ENCODE data around the gene GNB1L.

GNB1L gene

DNA sequence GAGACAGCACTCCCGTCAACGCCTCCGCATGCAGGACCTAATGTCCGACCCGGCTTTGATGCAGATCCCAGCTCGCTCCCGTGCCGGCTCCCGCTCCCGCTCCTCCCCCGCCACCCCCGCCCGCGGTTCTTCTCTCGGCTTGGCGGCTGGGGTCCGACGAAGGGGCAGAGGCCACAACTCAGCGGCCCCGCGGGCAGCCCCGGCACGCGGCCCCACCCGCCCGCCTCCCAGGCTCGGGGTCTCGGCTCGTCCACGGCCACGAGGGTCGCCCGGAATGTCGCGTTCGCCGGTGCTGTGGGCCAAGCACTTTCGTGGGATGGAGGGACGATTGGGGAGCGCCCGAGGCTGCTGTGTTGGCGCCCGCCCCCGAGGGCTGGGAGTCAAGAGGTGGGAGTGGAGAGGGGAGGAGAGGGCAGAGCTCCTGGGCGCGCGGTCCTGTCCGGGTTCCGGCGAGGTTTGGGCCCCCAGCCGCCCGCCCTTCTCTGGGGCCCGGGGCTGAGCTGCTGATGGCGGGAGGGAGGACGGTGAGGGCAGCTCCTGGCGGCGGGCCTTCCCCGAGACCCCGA is 99.4 kb downstream of the GNB1L start:
- no peak for DNase-seq (ENCODE audit: extremely low read depth in 1 of 2, low read depth in 1 of 2)

DNA sequence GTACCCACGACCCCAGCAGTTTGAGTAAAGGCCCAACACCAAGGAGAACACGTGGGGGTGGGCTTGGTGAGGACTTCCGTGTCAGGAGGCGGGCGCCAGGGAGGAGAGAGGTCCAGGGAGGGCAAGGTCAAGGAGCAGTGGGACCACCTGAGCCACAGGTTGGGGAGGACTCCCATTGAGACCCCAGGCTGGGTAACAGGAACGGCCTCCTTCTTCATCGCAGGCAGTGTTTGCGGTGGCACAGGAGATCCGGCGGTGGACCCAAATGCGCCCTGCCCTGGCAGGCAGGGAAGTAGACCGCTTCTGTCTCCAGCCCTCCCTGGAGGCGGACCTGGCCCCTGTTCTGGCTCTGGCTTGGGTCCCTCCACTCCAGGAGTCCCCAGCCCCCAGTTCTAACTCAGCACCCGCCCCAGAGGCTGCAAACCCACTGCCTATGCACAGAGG is 100.0 kb downstream of the GNB1L start:
- no peak for DNase-seq (ENCODE audit: extremely low read depth in 1 of 2, low read depth in 1 of 2)

DNA sequence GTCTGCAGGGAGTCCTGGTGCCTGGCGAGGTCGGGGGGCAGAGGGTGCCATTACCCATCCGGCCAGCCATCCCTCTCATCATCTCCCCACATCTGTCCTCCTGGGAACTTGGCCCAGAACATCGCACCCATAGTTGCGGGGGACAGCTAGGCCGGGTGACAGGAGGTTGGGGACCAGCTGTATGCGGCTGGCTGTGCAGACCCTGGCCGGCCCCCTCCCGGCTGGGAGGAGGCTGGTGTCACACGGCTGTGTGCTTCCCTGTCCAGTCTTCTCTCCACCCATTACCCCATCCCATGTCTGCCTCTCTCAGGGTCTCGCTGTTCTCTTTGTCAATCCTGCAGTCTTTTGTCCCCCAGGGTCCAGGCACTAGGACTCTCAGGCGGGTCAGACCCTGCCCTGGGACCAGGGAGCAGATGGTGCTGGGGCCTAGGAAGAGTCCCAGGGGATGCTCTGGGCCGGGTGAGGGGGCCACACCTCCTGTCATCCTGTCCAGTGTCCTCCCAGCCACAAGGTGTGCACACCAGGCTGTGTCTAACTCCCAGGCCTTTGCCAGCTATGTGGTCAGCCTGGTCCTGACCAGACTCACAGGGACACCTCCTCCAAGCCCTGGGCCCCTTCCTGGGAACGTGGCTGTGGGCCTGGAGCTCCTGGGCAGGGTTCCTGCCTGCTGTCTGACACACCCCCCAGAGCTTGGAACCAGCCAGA is 100.5 kb downstream of the GNB1L start:
- no peak for DNase-seq (ENCODE audit: extremely low read depth in 1 of 2, low read depth in 1 of 2)

DNA sequence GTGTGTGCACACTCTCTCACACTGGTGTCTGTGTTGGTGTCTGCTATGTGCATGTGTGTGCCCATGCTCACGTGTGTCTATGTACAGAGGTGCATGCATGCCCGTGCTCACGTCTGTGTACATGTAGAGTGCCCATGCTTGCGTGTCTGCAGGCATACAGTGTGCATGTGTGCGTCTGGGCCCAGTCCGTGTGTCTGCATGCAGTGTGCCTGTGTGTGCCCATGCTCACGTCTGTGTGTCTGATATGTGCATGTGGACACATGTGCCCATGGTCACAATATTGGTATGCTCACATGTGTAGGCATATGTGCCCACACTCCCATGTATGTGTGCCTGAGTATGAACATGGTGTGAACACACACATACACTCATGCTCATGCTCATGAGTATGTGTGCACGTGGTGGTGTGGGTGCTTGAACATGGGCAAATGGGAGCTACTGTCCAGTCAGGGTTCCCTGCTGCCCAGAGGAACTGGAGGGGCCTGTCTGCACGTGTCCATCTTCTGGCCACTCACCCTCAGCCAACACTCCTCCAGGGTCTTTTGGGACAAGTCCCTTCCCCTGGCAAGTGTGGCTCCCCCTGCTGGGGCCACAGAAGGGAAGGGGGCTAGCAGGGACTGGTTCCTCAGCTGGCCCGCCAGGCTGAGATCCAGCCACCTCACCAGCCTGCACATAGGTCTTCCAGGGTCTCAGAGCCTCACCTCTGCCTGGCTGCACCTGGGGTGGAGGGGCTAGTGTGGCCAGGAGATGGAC is 101.4 kb downstream of the GNB1L start:
- DNase-seq (ENCODE audit: extremely low read depth in 1 of 2, low read depth in 1 of 2): no peak

DNA sequence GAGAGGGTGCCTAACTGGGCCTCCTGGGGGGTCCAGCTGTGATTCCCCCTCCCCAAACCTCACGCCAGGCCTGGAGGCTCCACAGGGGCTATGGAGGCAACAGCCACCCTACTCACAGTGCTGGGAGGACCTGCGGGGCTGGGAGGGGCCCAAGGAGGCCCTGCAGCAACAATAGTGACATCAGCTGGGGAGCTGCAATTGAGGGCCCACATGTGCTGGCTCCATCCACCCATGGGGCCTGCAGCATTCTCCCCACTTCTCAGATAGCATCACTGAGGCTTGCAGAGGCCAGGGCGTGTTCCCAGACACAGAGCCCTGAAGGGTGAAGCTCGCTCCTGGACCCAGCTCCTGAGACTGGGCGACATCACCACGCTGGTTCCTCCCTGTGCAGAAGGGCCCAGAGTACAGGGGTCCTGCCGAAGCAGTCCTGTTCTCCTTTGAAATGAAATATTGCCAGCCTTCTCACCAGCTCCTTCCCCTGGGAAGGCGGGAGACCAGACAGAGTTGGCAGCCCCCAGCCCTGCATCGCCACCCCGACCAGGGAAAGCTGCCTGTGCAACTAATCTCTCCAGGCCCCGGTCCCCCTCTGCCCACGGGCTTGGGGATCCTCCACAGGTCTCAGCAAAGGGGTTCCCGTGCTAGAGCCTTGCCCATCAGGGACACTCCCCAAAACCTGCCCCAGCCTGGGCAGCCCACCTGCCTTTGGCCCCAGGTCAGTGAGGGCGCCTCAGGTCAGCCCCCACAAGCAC is 103.0 kb downstream of the GNB1L start:
- DNase-seq (ENCODE audit: extremely low read depth in 1 of 2, low read depth in 1 of 2): no peak

DNA sequence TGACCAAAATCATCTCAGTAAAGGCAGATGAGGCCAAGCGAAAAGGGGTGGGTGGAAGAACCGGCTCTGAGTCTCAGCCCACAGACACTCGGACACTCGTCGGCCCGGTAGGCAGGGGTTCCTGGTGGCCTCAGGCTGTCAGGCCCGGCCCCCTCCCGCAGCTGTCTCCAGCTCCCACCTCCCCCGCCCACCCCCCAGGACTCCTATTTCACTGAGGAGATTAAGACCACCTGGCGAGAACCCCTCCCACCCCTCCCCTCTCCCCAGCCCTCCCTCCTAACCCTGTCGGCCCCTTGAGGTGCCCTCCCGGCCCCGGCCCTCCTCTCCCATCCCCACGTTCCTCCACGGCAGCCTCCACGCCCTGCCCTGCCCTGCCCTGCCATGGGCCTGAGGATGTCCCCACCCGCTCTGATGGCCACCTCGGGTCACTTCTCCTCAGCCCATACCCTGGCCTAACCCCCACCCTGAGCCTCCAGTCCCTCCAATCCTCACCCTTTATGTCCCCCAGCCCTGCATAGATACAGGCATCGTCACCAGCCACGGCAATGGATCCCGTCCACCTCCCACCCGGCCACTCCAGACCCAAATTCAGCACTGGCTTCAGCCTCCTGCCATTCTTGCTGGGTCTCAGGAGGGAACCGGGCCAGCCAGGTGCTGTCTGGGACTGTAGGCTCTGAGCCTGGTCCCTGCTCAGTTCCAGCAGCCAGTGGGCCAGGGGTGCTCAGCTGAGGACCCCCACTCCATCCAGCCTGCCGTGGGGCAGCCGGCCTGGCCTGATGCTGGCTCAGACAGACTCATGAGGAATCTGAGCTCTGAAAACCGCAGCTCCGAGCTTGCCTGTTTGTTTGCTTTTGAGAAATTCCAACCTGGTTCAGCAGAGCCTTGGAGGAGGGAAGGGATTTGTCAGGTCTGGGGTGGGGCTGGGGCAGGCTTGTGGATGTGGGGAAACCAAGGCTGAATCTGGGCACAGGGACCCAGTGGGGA is 103.9 kb downstream of the GNB1L start:
- no peak for DNase-seq (ENCODE audit: extremely low read depth in 1 of 2, low read depth in 1 of 2)

DNA sequence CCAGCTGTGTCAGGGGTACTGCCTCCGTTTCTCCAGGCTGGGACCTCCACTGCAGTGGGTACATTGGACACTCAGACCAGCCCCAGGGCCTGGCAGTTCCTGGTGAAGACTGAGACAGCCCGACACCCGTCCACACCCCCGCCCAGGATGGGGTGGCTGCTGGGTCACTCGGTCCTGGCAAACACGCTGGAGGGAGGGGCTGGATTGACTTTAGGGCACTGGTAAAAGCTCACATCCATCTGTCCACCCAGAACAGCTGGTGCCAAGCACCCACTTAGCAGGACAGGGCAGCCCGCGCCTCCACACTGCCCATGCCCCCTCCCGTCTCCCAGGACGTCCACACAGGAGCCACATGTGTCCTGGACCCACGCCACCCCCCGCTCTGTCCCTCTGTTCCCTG is 104.8 kb downstream of the GNB1L start:
- no peak for DNase-seq (ENCODE audit: extremely low read depth in 1 of 2, low read depth in 1 of 2)

DNA sequence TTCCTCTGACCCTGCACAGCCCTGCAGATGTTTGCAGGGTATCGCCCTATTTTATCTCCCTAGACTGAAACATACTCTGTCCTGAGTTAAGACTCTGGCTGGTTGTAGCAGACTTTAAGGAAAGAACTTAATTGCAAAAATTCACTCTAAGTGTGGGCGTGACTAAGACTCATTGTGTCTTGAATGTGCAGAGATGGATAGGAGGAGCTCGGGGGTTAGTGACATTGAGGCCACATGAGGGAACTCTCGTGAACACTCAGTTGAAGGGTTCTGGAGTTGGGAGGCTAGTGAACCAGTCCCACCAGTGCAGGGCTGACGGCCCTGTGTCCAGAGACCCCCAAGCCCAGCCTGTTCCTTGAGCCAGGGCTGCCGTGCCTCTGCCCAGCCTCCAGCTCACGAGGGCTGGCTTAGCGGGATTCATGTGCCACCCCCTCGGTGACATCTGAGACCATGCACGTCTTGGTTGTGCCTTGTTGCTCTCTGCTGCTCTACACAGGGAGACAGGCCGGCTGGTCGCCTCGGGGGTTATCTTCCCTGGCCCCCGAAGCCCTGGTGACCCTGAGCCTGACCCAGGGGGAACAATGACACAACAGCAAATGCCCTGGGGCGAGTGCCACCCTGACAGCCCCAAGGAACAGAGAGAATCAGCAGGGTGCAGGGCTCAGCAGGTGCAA is 105.5 kb downstream of the GNB1L start:
- DNase-seq (ENCODE audit: extremely low read depth in 1 of 2, low read depth in 1 of 2): no peak

DNA sequence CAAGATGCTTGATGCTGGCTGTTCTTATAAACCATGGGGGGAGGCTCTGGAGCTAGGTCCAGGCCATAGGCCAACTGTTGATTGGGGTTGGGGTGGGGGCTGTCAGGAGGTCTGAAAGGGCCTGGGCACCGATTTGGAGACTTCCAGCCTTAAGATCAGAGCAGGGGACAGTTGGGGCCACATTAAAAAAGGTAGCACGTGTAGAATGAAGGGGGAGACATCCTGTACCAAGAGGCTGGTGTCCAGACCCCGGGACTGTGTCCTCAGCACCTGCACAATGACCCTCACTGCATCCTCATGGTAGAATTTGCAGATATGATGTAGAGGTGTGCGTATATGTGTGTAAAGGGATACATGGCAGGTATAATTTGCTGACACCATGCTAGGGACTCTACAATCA is 106.5 kb downstream of the GNB1L start:
- no peak for DNase-seq (ENCODE audit: extremely low read depth in 1 of 2, low read depth in 1 of 2)

DNA sequence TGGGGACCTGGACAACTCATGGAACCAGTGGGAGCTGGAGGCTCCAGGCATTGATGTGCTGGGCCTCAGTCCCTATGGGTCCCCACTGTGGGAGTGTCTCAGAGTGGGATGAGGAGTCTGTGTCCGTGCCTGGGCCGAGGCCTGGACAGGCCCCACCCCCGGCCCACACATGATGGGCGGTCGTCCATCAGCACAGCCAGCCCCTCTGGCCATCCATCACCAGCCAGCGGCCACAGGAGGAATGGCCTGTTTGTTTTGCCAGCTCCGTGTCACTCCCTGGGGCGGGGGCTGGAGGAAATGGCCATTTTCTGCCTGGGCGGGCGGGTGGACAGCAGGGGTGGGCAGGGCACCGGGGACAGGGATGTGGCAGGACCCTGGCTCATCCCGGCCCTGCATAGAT is 107.1 kb downstream of the GNB1L start:
- DNase-seq (ENCODE audit: extremely low read depth in 1 of 2, low read depth in 1 of 2): no peak

DNA sequence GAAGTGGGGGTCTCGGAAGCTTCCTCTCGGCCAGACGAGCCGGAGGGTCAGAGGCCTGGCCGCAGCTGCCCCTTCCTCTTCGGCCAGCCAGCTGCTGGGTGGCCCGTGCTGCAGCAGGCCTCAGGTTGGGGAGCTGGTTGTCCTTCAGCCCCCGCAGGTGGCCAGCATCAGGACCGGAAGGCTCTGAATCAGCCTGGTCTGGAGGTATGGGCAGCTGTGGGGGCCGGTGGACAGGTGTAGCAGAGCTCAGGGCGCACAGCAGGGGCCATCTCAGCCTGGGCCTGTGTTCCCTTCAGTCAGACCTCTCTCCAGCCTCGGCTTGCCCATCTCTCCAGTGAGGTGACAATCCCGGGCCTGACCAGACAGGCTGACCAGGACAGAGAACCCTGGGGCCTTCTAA is 107.9 kb downstream of the GNB1L start:
- DNase-seq (ENCODE audit: extremely low read depth in 1 of 2, low read depth in 1 of 2): no peak

DNA sequence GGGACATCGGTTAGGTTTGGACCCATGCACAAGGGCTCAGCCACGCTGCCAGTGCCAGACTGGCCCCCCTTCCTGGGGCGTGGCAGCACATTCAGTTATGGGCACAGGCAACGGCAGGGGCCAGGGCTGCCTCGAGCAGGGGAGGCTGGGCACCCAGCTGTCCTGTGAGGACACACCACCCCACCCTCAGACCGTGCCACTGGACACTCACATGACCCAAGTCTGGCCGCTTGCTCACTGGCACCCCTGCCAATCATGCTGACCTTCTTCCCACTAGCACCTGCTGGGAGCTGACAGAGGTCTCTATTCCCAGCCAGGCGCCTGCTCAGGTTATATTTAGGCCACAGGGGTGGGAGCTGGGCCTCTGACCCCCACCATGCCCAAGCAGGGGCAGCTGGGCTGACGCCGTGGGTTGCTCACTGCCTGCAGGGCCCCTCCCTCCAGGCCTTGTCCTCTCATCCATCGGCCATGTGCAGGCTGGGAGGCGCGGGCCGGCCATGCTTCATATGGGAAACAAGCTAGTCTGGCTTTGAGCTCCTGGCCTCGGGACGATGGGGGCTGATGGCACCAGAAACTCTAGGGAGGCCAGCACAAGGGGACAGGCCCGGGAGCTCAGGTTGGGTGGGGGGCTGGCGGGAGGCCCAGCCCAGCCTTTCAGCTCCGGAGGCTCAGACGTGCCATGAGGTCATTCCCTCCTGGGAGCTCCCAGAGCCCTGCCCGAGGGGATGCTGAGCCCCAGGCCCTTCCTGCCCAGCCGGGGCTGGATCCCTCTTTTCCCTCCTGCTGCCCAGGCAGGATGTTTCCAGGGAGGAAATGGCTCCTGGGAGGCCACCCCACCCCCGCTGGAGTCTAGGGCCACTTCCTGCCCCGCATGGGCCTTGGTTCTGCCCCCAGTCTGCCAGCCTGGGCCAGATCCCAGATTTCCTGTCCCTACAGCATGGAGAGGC is 109.2 kb downstream of the GNB1L start:
- DNase-seq (ENCODE audit: extremely low read depth in 1 of 2, low read depth in 1 of 2): no peak

DNA sequence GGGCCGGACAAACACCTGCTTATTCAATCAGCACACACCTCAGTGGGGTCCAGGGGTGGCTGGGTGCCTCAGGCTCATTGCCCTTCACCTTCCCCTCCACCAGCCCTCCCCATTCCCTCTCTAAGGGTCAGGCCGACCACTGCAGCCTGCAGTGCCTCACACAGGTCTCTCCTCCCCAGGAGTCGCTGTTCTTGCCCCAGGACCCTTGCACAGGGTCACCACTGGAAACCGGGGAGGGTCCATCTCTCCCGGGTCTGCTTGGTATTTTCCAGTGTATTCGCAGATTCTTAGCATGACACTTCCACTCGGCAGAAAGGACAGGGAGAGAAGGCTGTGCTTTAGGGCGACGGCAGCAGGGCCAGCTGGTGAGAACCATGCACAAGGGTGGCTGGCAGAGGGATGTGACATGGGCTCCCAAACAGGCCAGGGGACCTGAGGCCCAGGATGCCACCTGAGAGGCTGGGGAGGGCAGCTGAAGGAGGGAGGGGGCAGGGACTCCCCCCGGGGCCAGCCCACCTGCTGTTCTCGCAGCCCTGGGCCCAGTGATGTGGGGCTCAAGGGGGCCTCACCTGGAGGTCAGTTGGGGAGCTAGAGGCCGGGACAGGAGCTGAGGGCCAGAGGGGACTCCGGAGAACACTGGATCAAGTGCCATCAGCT is 110.2 kb downstream of the GNB1L start:
- DNase-seq (ENCODE audit: extremely low read depth in 1 of 2, low read depth in 1 of 2): no peak

DNA sequence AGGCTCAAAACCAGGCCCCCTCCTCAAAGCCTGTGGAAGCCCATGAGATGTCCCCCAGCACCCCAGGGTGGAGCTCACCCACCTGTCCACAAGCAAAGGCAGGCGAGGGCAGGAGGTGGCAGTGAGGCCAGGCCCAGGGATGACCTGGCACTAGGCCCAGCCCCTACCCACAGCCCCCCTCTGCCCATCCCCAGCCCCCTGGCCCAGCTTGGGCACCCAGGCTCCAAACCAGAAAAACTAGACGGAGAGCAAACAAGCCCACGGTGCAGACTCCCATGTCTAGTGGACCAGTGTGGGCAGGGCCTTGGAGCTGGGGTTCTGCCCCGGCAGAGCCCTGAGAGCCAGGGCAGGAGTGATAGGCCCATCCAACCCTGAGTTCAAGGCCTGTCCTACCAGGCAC is 111.0 kb downstream of the GNB1L start:
- DNase-seq (ENCODE audit: extremely low read depth in 1 of 2, low read depth in 1 of 2): no peak

DNA sequence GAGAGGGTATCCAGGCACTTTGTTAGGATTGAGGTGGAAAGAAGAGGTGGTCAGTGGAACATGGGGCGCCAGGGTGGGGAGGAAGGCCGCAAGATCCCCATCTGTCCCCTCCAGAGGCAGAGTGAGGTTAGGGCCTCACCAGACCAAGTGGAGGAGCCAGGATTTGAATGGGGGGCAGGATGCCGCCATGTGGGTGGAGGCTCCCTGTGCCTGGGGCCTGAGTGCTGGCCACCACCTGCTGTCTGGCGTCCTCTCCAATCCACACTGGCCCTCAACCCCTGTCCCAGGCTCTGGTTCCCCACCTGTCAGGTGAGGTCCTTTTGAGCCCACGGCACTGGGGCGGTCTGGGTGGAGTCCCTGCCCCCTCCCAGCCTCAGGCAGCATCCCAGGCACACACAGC is 111.6 kb downstream of the GNB1L start:
- no peak for DNase-seq (ENCODE audit: extremely low read depth in 1 of 2, low read depth in 1 of 2)

DNA sequence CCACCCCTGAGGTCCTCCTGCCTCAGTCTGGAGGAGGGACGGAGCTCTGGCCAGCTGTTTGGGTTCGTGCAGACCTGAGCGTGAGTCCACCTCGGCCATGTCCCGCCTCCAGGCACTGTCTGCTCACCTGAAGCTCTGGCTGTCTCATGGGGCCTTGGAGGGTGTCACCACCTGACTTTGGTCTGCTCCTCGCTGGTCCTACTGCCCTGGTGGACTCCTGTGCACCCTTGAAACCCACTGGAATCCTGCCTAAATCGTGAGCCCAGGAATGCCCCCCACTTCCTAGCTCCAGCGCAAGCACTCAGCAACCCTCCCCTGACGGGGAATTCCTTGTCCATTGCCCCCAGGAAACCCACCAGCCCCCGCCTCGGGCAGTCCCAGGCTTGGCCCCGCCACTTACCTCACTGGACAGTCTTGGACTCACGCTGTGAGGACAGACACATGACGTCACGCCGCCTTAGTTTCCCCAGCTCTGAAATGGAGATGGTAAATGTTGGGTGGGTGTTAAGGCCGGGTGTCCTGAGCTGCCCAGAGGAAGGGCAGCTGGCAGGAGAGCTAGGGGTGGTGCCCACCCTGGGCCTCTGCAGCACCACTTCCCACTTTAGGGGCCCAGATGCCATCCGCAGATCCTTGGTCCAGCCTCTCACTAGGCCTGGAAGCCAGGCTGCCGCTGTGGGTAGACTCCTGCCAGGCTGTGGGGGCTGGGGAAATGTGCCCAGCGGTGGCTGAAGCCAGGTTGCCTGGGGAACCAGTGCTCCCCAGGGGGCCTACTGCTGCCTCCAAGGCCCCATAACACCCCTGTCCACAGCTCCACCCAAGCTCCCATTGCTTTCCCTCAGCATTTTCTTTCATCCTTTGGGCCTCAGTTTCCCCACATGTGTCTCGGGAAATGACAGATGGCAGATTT is 112.3 kb downstream of the GNB1L start:
- no peak for DNase-seq (ENCODE audit: extremely low read depth in 1 of 2, low read depth in 1 of 2)

DNA sequence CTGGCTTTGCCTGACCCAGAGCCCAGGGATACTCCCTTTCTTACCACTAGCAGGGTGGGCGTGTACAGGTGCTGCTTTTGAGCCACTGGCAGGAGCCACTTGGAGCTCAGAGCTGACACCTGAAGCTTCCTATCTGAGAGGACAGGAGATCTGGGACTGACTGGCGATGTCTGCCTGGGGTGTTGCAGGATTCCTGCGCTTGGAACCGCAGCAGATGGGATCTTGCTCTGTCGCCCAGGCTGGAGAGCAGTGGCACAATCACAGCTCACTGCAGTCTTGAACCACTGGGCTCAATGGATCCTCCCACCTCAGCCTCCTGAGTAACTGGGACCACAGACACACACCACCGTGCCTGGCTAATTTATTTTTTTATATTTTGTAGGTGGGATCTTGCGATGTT is 113.6 kb downstream of the GNB1L start:
- no peak for DNase-seq (ENCODE audit: extremely low read depth in 1 of 2, low read depth in 1 of 2)

Data from activated CD8-positive, alpha-beta memory T cell treated with anti-CD3 and anti-CD28 coated beads for 1 hour (primary cell).